Keratinocyte (primary cell): ENCODE results near the gene RAI1.

Experiments used
- CTCF ChIP-seq, 3 experiments: IDR thresholded peaks in 1 of 3; conservative IDR thresholded peaks in 1 of 3; optimal IDR thresholded peaks in 1 of 3; 2 replicates in 2 of 3; 3 replicates in 1 of 3; pipeline versions ENCODE3 to v1.5.1; 2011; ENCODE audit warnings: low read length in 3 of 3, mild to moderate bottlenecking in 3 of 3, moderate library complexity in 2 of 3, control low read depth in 1 of 3, inconsistent platforms in 1 of 3; ENCODE audit not compliant: insufficient read depth in 2 of 3; ENCODE audit errors: extremely low read depth in 1 of 3
- EZH2 ChIP-seq: IDR thresholded peaks from one replicate; pipeline ENCODE4 v1.6.1; 2012; ENCODE audit warnings: inconsistent platforms, mild to moderate bottlenecking, low read length, moderate library complexity

GRCh38 chr17:17807440-17807839 lies 126.2 kb downstream of the RAI1 start:
- TF ChIP-seq CTCF (optimal IDR thresholded peaks at IDR 0.05 in 1 of 3, IDR thresholded peaks at IDR 0.05 in 1 of 3, conservative IDR thresholded peaks at IDR 0.05 in 1 of 3; ENCODE audit: extremely low read depth in 1 of 3, insufficient read depth in 2 of 3, low read length in 3 of 3) (no peak), EZH2 (no peak)
